ENCODE data around the gene CPNE5. TPM values are rescaled to one million over a fixed set of nuclear protein-coding genes. Genes with fewer than 3 reads are reported as not detected.

Gene CPNE5
- total RNA-seq, 2 experiments from 2014 or later: 0.69 to 1.2 TPM

- ATAC-seq: no peak
- H3K36me3 Mint-ChIP-seq (ENCODE audit: low read depth): peaks cover 36% of the 10 kb centered on the region
- TF ChIP-seq, protein P1, sequence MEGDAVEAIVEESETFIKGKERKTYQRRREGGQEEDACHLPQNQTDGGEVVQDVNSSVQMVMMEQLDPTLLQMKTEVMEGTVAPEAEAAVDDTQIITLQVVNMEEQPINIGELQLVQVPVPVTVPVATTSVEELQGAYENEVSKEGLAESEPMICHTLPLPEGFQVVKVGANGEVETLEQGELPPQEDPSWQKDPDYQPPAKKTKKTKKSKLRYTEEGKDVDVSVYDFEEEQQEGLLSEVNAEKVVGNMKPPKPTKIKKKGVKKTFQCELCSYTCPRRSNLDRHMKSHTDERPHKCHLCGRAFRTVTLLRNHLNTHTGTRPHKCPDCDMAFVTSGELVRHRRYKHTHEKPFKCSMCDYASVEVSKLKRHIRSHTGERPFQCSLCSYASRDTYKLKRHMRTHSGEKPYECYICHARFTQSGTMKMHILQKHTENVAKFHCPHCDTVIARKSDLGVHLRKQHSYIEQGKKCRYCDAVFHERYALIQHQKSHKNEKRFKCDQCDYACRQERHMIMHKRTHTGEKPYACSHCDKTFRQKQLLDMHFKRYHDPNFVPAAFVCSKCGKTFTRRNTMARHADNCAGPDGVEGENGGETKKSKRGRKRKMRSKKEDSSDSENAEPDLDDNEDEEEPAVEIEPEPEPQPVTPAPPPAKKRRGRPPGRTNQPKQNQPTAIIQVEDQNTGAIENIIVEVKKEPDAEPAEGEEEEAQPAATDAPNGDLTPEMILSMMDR (IDR thresholded peaks at IDR 0.05): no peak
- H3K9me3 Mint-ChIP-seq: peaks cover 5% of the 10 kb centered on the region
- H3K4me1 Mint-ChIP-seq (ENCODE audit: low read depth): peaks cover 7% of the 10 kb centered on the region
- H3K4me3 Mint-ChIP-seq: no peak overlapping the region
- no peak overlapping the region for H3K27ac Mint-ChIP-seq
- intact Hi-C loops (cut with micrococcal nuclease): no loop called here
- DNase-seq: no peak
- H3K27me3 Mint-ChIP-seq: no peaks in the 10 kb centered on the region
- ChIA-PET CTCF (interaction anchor here (0.7 to 7.6 kb wide), 12 partner anchors 8 to 361 kb away, joined by 3 to 97 read pairs (median 4); partner anchors contain the start of gene PPIL1), POLR2A (interaction anchor here (0.7 to 3.1 kb wide), 3 partner anchors 12 to 26 kb away, joined by 3 to 13 read pairs (median 3); partner anchors contain the start of gene PPIL1)
These were observed 9.6 kb upstream of the CPNE5 start for GRCh38 chr6:36848658-36849441.

GRCh38 chr6:36847991-36848390 lies 8.7 kb upstream of the CPNE5 start:
- DNase-seq: no peak
- POLR2A ChIA-PET: no interaction called here

DNA sequence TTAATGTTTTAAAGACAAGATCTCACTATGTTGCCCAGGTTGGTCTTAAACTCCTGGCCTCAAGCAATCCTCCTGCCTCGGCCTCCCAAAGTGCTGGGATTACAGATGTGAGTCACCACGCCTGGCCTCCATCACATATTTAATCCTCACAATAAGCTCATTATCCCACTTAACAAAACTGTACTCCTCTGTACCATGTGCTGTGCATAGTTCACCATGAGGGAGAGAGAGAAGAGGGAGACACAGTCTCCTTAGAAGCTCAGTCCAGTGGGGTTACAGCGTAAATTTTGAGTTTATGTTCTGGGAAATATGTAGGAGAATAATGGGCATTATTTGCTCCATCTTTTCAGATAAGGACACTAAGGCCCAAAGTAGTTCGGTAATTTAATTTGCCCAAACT lies 7.9 kb upstream of the CPNE5 start:
- ATAC-seq: no peak
- no peaks in the 10 kb centered on the region for H3K27me3 Mint-ChIP-seq
- ChIA-PET POLR2A (no interaction called here), CTCF (interaction anchor here (6.4 to 7.6 kb wide), 2 partner anchors 26 to 80 kb away, joined by 52 to 97 read pairs; partner anchors contain the start of gene PPIL1)
- peaks cover 7% of the 10 kb centered on the region for H3K4me1 Mint-ChIP-seq (ENCODE audit: low read depth)
- no peak for DNase-seq
- TF ChIP-seq, protein P1 (IDR thresholded peaks at IDR 0.05): no peak
- peaks cover 22% of the 10 kb centered on the region for H3K36me3 Mint-ChIP-seq (ENCODE audit: low read depth)
- intact Hi-C loops (cut with micrococcal nuclease): no loop called here
- no peak overlapping the region for H3K4me3 Mint-ChIP-seq
- H3K9me3 Mint-ChIP-seq: peaks cover 5% of the 10 kb centered on the region
- H3K27ac Mint-ChIP-seq: no peak overlapping the region

More at GRCh38 chr6:36847991-36848390, 8.7 kb upstream of the CPNE5 start:
- TF ChIP-seq, protein P1 (IDR thresholded peaks at IDR 0.05): no peak
- no peak for ATAC-seq
- no peaks in the 10 kb centered on the region for H3K27me3 Mint-ChIP-seq
- peaks cover 5% of the 10 kb centered on the region for H3K9me3 Mint-ChIP-seq
- H3K27ac Mint-ChIP-seq: no peak overlapping the region
- intact Hi-C loops (cut with micrococcal nuclease): no loop called here
- peaks cover 28% of the 10 kb centered on the region for H3K36me3 Mint-ChIP-seq (ENCODE audit: low read depth)
- CTCF ChIA-PET: interaction anchor here (1.4 to 7.6 kb wide), 5 partner anchors 16 to 170 kb away, joined by 4 to 97 read pairs (median 52); partner anchors contain the start of gene PPIL1
- no peak overlapping the region for H3K4me3 Mint-ChIP-seq
- H3K4me1 Mint-ChIP-seq (ENCODE audit: low read depth): peaks cover 7% of the 10 kb centered on the region

DNA sequence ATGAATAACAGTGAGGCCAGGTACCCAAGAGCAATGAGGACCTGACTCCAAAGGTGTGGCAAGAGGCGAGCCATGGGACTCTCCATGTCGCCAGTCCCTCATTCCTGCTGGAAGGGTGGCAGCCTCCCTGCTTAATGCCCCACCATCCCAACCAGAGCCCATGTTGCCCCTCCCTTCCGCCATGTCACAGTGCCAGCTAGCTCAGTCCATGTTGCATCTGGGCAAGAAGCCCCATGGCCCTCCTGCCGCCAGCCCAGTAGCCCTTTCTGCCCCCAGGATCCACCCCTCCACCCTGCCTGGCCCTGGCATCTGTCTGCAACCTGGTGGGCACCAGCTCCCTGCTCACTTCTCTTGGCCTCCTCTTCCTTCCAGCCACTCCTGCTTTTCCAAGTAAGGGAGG lies 6.0 kb upstream of the CPNE5 start:
- ATAC-seq (no peak), DNase-seq (no peak)
- TF ChIP-seq, protein P1 (IDR thresholded peaks at IDR 0.05): no peak
- intact Hi-C loops (cut with micrococcal nuclease): no loop called here
- peaks cover 3% of the 10 kb centered on the region for H3K9me3 Mint-ChIP-seq
- peaks cover 7% of the 10 kb centered on the region for H3K27me3 Mint-ChIP-seq
- CTCF ChIA-PET: interaction anchor here (1.1 kb wide), 1 partner anchor 172 kb away, joined by 3 read pairs; no protein-coding TSS in a partner anchor
- POLR2A ChIA-PET: interaction anchor here (1.0 kb wide), 1 partner anchor 30 kb away, joined by 3 read pairs; no protein-coding TSS in a partner anchor
- peaks cover 13% of the 10 kb centered on the region for H3K4me1 Mint-ChIP-seq (ENCODE audit: low read depth)
- H3K4me3 Mint-ChIP-seq: no peak overlapping the region
- H3K27ac Mint-ChIP-seq: no peak overlapping the region
- H3K36me3 Mint-ChIP-seq (ENCODE audit: low read depth): peaks cover 5% of the 10 kb centered on the region
